Breast epithelium (tissue), 4 donors: ENCODE data around the gene MACROD2. TPM values are rescaled to one million over a fixed set of nuclear protein-coding genes. Genes with fewer than 3 reads are reported as not detected.

Experiments used
- DNase-seq, 2 donors: peaks; one replicate each; pipeline ENCODE4 v3.0.0-alpha.2; 2019; ENCODE audit warnings: low spot score in 2 of 2
- H3K27ac ChIP-seq, 2 donors: fragments of 200-600 bp; sonication (generic) in 1 of 2; one replicate each; pipeline ENCODE4 v1.5.1; 2016 to 2019; ENCODE audit warnings: mild to moderate bottlenecking in 1 of 2
- H3K27me3 ChIP-seq, 2 donors: fragments of 200-600 bp; sonication (generic) in 1 of 2; one replicate each; pipeline versions ENCODE4 v1.5.1 to v1.6.0; 2017 to 2019; ENCODE audit warnings: control low read depth in 1 of 2, mild to moderate bottlenecking in 1 of 2
- H3K36me3 ChIP-seq: fragments of 200-600 bp; one replicate; pipeline ENCODE4 v1.5.1; 2019
- H3K4me1 ChIP-seq, 2 donors: fragments of 200-600 bp; sonication (generic); one replicate each; pipeline ENCODE4 v1.5.1; 2016 to 2019; ENCODE audit warnings: control low read depth in 1 of 2
- H3K4me3 ChIP-seq, 3 donors: fragments of 200-600 bp; sonication (generic); 1 replicate in 2 of 3; 2 replicates in 1 of 3; pipeline ENCODE4 v1.5.1; 2016 to 2019; ENCODE audit warnings: mild to moderate bottlenecking in 3 of 3, moderate library complexity in 2 of 3
- H3K9me3 ChIP-seq, 2 donors: fragments of 200-600 bp; sonication (generic) in 1 of 2; one replicate each; pipeline ENCODE4 v1.5.1; 2016 to 2019; ENCODE audit warnings: control low read depth in 1 of 2
- CTCF ChIP-seq, 3 donors: fragments of 450-650 bp; IDR thresholded peaks; one replicate each; pipeline ENCODE4 v1.5.1; 2016 to 2017; ENCODE audit warnings: antibody characterized with exemption in 3 of 3, mild to moderate bottlenecking in 3 of 3, moderate library complexity in 3 of 3
- POLR2A ChIP-seq: fragments of 450-650 bp; IDR thresholded peaks from one replicate; pipeline ENCODE4 v1.6.1; 2016; ENCODE audit warnings: antibody characterized with exemption, mild to moderate bottlenecking, moderate library complexity
- POLR2AphosphoS5 ChIP-seq, 3 donors: sonication (generic); formaldehyde crosslinking; IDR thresholded peaks; one replicate each; pipeline ENCODE4 v1.6.1; 2017; ENCODE audit warnings: antibody characterized with exemption in 3 of 3
- intact Hi-C: fragments of 100-400 bp; cut with DNase I; formaldehyde crosslinking; loops from one replicate; pipeline ENCODE4 v1.15.1; 2023; ENCODE audit warnings: low total_unique reads
- total RNA-seq, 3 donors: library from RNA; depleted of rRNA; stranded (reverse); fragments of >200 nt; gene quantifications; one replicate each; pipeline ENCODE4 v1.1.0, GENCODE V29; 2016

MACROD2 gene
- total RNA-seq, 3 donors from 2014 or later = 6.7 to 26.8 (median 8.8) TPM

- TF ChIP-seq POLR2A (no peak), POLR2AphosphoS5 (IDR thresholded peaks at IDR 0.05) (no peak), CTCF (IDR thresholded peaks at IDR 0.05) (no peak)
- Histone ChIP-seq H3K4me3 (no peak overlapping the region), H3K4me1 (no peaks in the 10 kb centered on the region), H3K36me3 (no peaks in the 10 kb centered on the region), H3K27ac (no peak overlapping the region), H3K9me3 (no peaks in the 10 kb centered on the region), H3K27me3 (no peaks in the 10 kb centered on the region)
- no peak for DNase-seq
- intact Hi-C loops = no loop called here
These were observed 415.7 kb downstream of the MACROD2 start for GRCh38 chr20:14410869-14411555.

GRCh38 chr20:14412065-14412681 is 416.9 kb downstream of the MACROD2 start:
- Histone ChIP-seq H3K4me3 (no peak overlapping the region), H3K9me3 (no peaks in the 10 kb centered on the region), H3K36me3 (no peaks in the 10 kb centered on the region), H3K27me3 (no peaks in the 10 kb centered on the region), H3K27ac (no peak overlapping the region), H3K4me1 (no peaks in the 10 kb centered on the region)
- intact Hi-C loops = no loop called here
- DNase-seq = no peak
- TF ChIP-seq POLR2AphosphoS5 (IDR thresholded peaks at IDR 0.05) (no peak), CTCF (IDR thresholded peaks at IDR 0.05) (no peak), POLR2A (no peak)

- TF ChIP-seq POLR2AphosphoS5 (IDR thresholded peaks at IDR 0.05) (no peak), POLR2A (no peak), CTCF (IDR thresholded peaks at IDR 0.05) (no peak)
- Histone ChIP-seq H3K9me3 (no peaks in the 10 kb centered on the region), H3K4me1 (no peaks in the 10 kb centered on the region), H3K4me3 (no peak overlapping the region), H3K27ac (no peak overlapping the region), H3K36me3 (no peaks in the 10 kb centered on the region), H3K27me3 (no peaks in the 10 kb centered on the region)
- DNase-seq = no peak
- intact Hi-C loops = no loop called here
These were observed 418.5 kb downstream of the MACROD2 start for GRCh38 chr20:14413835-14414234.

- H3K4me1 ChIP-seq = no peaks in the 10 kb centered on the region
- H3K9me3 ChIP-seq = no peaks in the 10 kb centered on the region
- H3K27me3 ChIP-seq = no peaks in the 10 kb centered on the region
- intact Hi-C loops = no loop called here
- DNase-seq = no peak
- H3K36me3 ChIP-seq = no peaks in the 10 kb centered on the region
- H3K27ac ChIP-seq = no peak overlapping the region
- H3K4me3 ChIP-seq = no peak overlapping the region
- TF ChIP-seq POLR2AphosphoS5 (IDR thresholded peaks at IDR 0.05) = no peak
These were observed 419.2 kb downstream of the MACROD2 start for GRCh38 chr20:14414560-14414959.

- Histone ChIP-seq H3K36me3 (no peaks in the 10 kb centered on the region), H3K9me3 (no peaks in the 10 kb centered on the region), H3K27ac (no peak overlapping the region), H3K4me1 (no peaks in the 10 kb centered on the region), H3K27me3 (no peaks in the 10 kb centered on the region), H3K4me3 (no peak overlapping the region)
- intact Hi-C loops = no loop called here
- DNase-seq = no peak
- TF ChIP-seq CTCF (IDR thresholded peaks at IDR 0.05) (no peak), POLR2A (no peak), POLR2AphosphoS5 (IDR thresholded peaks at IDR 0.05) (no peak)
These were observed 420.2 kb downstream of the MACROD2 start for GRCh38 chr20:14415467-14415866.
